ENCODE measurements around the gene NT5C1A. TPM values are rescaled to one million over a fixed set of nuclear protein-coding genes. Genes with fewer than 3 reads are reported as not detected.

NT5C1A gene
- total RNA-seq (2022): not detected in 2 replicates
- Bru-seq, nascent RNA: not detected
- not detected for BruChase-seq, experiment 1, labeled RNA remaining after a 6-hour chase
- BruChase-seq, experiment 2, labeled RNA remaining after a 2-hour chase: not detected
- long read RNA-seq: 0 reads

DNA sequence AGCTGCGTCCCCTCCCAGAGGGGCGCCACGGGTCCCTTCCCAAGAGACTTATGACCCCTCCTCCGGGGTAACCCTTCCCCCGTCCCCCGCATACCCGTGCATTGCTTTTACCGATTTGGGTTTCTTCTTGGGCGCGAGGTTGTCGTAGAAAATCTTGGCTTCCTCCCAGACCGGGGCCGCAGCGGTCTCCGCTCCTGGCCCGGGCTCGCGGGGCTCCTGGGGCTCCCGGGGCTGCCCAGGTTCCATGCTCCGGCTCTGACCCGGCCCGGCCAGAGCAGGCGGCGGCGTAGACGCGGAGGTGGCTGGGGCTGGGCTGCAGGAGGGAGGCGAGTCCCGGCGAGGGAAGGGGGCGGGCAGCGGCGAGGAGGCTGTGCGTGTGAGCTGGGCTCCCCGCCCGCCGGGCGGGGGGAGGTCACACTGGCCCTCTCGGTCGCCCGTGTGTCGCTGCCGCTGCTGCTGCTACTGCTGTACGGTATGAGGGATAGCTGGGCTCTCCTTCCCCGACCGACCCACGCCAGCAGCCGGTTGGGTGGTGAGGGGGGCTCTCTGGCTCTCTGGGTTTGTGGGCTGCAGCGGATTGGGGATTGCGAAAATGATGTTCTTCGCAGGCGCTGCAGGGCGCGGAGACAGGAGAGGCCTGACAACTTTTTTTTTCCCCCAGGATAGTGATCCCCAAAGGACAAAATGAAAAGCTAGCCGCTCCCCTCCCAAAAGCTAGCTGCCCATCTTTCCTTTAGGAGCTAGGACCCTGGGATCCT, at the start of gene NT5C1A:
Gene NT5C1A (minus strand): TSS at position 315 of the 758 bp plus-strand sequence. CDS start 69 bp downstream, at position 246.
- no peaks in the 10 kb centered on the region for H3K9me3 Mint-ChIP-seq (ENCODE audit: unreplicated experiment)
- CTCF ChIA-PET: interaction anchor here (0.5 to 1.1 kb wide), 4 partner anchors 18 to 178 kb away, joined by 3 to 6 read pairs (median 3); no protein-coding TSS in a partner anchor
- peak within 1 kb of the TSS; percentile 48 for H3K4me3 Mint-ChIP-seq (ENCODE audit: unreplicated experiment)
- TF ChIP-seq, protein P1, sequence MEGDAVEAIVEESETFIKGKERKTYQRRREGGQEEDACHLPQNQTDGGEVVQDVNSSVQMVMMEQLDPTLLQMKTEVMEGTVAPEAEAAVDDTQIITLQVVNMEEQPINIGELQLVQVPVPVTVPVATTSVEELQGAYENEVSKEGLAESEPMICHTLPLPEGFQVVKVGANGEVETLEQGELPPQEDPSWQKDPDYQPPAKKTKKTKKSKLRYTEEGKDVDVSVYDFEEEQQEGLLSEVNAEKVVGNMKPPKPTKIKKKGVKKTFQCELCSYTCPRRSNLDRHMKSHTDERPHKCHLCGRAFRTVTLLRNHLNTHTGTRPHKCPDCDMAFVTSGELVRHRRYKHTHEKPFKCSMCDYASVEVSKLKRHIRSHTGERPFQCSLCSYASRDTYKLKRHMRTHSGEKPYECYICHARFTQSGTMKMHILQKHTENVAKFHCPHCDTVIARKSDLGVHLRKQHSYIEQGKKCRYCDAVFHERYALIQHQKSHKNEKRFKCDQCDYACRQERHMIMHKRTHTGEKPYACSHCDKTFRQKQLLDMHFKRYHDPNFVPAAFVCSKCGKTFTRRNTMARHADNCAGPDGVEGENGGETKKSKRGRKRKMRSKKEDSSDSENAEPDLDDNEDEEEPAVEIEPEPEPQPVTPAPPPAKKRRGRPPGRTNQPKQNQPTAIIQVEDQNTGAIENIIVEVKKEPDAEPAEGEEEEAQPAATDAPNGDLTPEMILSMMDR (IDR thresholded peaks at IDR 0.05; ENCODE audit: unreplicated experiment): no peak
- POLR2A ChIA-PET: interaction anchor here (0.7 to 1.4 kb wide), 3 partner anchors 14 to 66 kb away, joined by 3 to 5 read pairs (median 3); no protein-coding TSS in a partner anchor
- no peak within 1 kb of the TSS for H3K27ac Mint-ChIP-seq (ENCODE audit: low read depth, unreplicated experiment)
- intact Hi-C loops (cut with micrococcal nuclease): no loop called here
- H3K4me1 Mint-ChIP-seq (ENCODE audit: insufficient read depth, unreplicated experiment): peaks cover 9% of the 10 kb centered on the region
- BruUV-seq (replicated peaks): no TSS peak
- no peak for DNase-seq (ENCODE audit: unreplicated experiment)
- H3K36me3 Mint-ChIP-seq (ENCODE audit: insufficient read depth, unreplicated experiment): no peaks in the 10 kb centered on the region
- H3K27me3 Mint-ChIP-seq (ENCODE audit: insufficient read depth, unreplicated experiment): peaks cover 20% of the 10 kb centered on the region

DNA sequence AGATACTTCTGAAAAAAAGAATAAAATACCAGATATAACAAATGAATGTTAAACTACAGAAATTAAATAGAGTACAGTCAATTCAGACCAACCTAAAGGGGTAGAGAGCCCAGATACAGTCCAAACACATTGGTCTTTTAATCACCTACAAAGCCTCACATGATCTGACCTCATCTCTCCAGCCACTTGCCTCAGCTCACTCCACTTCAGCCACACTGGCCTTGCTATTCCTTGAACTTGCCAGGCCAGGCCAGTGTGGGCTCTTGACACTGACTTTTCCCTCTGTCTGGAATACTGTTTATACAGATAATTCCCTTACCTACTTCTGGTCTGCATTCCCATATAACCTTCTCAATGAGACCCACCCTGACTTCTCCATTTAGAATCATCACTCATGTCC, 49.8 kb upstream of the NT5C1A start:
- ChIA-PET POLR2A (no interaction called here), CTCF (interaction anchor here (2.2 kb wide), 1 partner anchor 116 kb away, joined by 23 read pairs; no protein-coding TSS in a partner anchor)
- H3K27ac Mint-ChIP-seq (ENCODE audit: low read depth, unreplicated experiment): no peak overlapping the region
- H3K27me3 Mint-ChIP-seq (ENCODE audit: insufficient read depth, unreplicated experiment): peaks cover 43% of the 10 kb centered on the region
- H3K4me3 Mint-ChIP-seq (ENCODE audit: unreplicated experiment): no peak overlapping the region
- BruUV-seq (replicated peaks): no TSS peak
- H3K9me3 Mint-ChIP-seq (ENCODE audit: unreplicated experiment): no peaks in the 10 kb centered on the region
- intact Hi-C loops (cut with micrococcal nuclease): loop anchor here (5.0 to 10.0 kb wide), 2 partner anchors 69 to 83 kb away; no protein-coding TSS in a partner anchor
- no peak for DNase-seq (ENCODE audit: unreplicated experiment)
- H3K4me1 Mint-ChIP-seq (ENCODE audit: insufficient read depth, unreplicated experiment): no peaks in the 10 kb centered on the region
- TF ChIP-seq, protein P1 (IDR thresholded peaks at IDR 0.05; ENCODE audit: unreplicated experiment): no peak
- H3K36me3 Mint-ChIP-seq (ENCODE audit: insufficient read depth, unreplicated experiment): no peaks in the 10 kb centered on the region

DNA sequence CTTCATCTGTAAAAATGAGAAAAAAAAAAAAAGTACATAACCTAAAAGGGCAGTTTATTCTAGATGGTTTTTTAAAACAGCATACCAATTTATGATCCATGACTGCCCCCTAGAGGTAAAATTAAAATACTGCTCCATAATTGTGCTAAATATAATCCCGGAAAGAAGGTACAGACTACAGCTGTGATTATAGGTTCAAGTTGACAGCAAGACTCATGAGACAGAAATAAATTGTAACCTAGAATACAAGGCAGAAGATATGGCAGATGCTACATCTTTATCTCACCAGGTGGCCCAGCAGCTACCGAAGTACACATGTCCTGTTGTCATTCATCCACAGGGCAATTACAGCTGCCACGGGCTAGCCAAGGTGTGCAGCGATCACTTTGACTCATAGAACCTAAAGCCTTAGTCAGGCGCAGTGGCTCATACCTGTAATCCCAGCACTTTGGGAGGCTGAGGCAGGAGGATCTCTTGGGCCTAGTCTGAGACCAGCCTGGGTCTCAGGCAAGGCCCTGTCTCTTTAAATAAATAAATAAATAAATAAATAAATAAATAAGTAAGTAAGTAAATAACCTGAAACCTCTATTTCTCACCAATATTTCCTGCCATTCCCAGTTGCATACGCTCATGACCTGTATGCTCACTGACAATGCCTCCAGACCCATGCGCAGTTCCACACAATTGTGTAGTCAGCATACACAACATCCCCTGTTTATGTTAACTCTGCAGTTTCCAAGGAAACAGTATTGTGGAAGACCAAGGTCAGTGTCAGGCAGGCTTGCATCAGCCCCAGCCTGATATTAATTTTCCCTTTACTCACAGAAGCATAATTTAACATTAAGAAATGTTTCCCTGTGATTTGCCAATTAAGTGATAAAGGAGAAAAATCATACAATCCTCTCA, 48.4 kb upstream of the NT5C1A start:
- TF ChIP-seq, protein P1 (IDR thresholded peaks at IDR 0.05; ENCODE audit: unreplicated experiment): peak; percentile 50
- Mint-ChIP-seq H3K4me1 (ENCODE audit: insufficient read depth, unreplicated experiment) (no peaks in the 10 kb centered on the region), H3K27ac (ENCODE audit: low read depth, unreplicated experiment) (no peak overlapping the region), H3K9me3 (ENCODE audit: unreplicated experiment) (no peaks in the 10 kb centered on the region), H3K36me3 (ENCODE audit: insufficient read depth, unreplicated experiment) (no peaks in the 10 kb centered on the region), H3K27me3 (ENCODE audit: insufficient read depth, unreplicated experiment) (peaks cover 39% of the 10 kb centered on the region), H3K4me3 (ENCODE audit: unreplicated experiment) (no peak overlapping the region)
- intact Hi-C loops (cut with micrococcal nuclease): loop anchor here (1.0 to 10.0 kb wide), 4 partner anchors 68 to 622 kb away; no protein-coding TSS in a partner anchor
- DNase-seq (ENCODE audit: unreplicated experiment): peak; percentile 76
- POLR2A ChIA-PET: interaction anchor here (0.6 to 1.5 kb wide), 4 partner anchors 18 to 336 kb away, joined by 3 to 10 read pairs (median 4); partner anchors contain the start of gene PPIE
- CTCF ChIA-PET: interaction anchor here (0.6 to 2.2 kb wide), 21 partner anchors 9 to 1849 kb away, joined by 3 to 23 read pairs (median 3); partner anchors contain the start of gene PPIE
- BruUV-seq (replicated peaks): no TSS peak
